GM10248 (cell line): Measurements from ENCODE around the gene ITGAE.

ENCODE experiments used
- CTCF ChIA-PET: fragments of 300-600 bp; sonication (Branson Sonifier 250); formaldehyde crosslinking; extraction: SDS; loops from one replicate; lab custom pipeline; 2021; ENCODE audit warnings: antibody characterized with exemption; lab: Yijun Ruan, JAX
- POLR2A ChIA-PET: fragments of 350-650 bp; sonication (Branson Sonifier 250); formaldehyde crosslinking; extraction: SDS; loops from one replicate; lab custom pipeline; 2020; ENCODE audit warnings: antibody characterized with exemption; lab: Yijun Ruan, JAX
- DNase-seq: peaks from one replicate; pipeline ENCODE4 v3.0.0; 2012; ENCODE audit errors: extremely low spot score
- CTCF ChIP-seq: IDR thresholded peaks from 2 replicates; pipeline ENCODE4 v1.5.1; 2012; ENCODE audit warnings: mild to moderate bottlenecking, low read depth; ENCODE audit errors: extremely low read depth, missing control alignments, control extremely low read depth

The ITGAE gene

GRCh38 chr17:3812284-3812683 is 11.3 kb upstream of the ITGAE start:
- DNase-seq = no peak
- TF ChIP-seq CTCF = no peak
- POLR2A ChIA-PET = no interaction called here
- CTCF ChIA-PET = interaction anchor here (1.3 to 1.4 kb wide), 2 partner anchors 29 to 75 kb away, joined by 3 to 5 read pairs; no protein-coding TSS in a partner anchor

GRCh38 chr17:3810019-3810418 is 9.0 kb upstream of the ITGAE start:
- CTCF ChIA-PET = interaction anchor here (1.1 to 6.5 kb wide), 4 partner anchors 17 to 75 kb away, joined by 5 to 43 read pairs (median 10); no protein-coding TSS in a partner anchor
- POLR2A ChIA-PET = no interaction called here

GRCh38 chr17:3809135-3809534 is 8.1 kb upstream of the ITGAE start:
- no peak for TF ChIP-seq CTCF
- no peak for DNase-seq
- ChIA-PET POLR2A (no interaction called here), CTCF (interaction anchor here (3.7 to 6.5 kb wide), 2 partner anchors 19 to 71 kb away, joined by 18 to 43 read pairs; no protein-coding TSS in a partner anchor)

More at GRCh38 chr17:3810019-3810418, 9.0 kb upstream of the ITGAE start:
- TF ChIP-seq CTCF = no peak
- DNase-seq = no peak

GRCh38 chr17:3808701-3809100 is 7.7 kb upstream of the ITGAE start:
- CTCF ChIA-PET = interaction anchor here (2.8 to 6.5 kb wide), 3 partner anchors 17 to 70 kb away, joined by 7 to 43 read pairs (median 18); no protein-coding TSS in a partner anchor
- TF ChIP-seq CTCF = no peak
- DNase-seq = no peak
- POLR2A ChIA-PET = no interaction called here

GRCh38 chr17:3805581-3805980 is 4.6 kb upstream of the ITGAE start:
- no peak for TF ChIP-seq CTCF
- POLR2A ChIA-PET = no interaction called here
- CTCF ChIA-PET = interaction anchor here (1.5 to 6.5 kb wide), 4 partner anchors 10 to 67 kb away, joined by 4 to 43 read pairs (median 16); no protein-coding TSS in a partner anchor
- no peak for DNase-seq

GRCh38 chr17:3804503-3804931 is 3.5 kb upstream of the ITGAE start:
- no peak for TF ChIP-seq CTCF
- POLR2A ChIA-PET = no interaction called here
- CTCF ChIA-PET = interaction anchor here (4.6 to 6.5 kb wide), 2 partner anchors 13 to 66 kb away, joined by 14 to 43 read pairs; no protein-coding TSS in a partner anchor
- peak; percentile 78 for DNase-seq
